Neural cell (in vitro differentiated cells): ENCODE data around the gene MAEA. TPM values are rescaled to one million over a fixed set of nuclear protein-coding genes. Genes with fewer than 3 reads are reported as not detected.

ENCODE experiments used
- H2AFZ ChIP-seq: fragments of 200-600, 300-800 bp; sonication (generic), shearing (Covaris generic); 2 replicates; pipeline ENCODE4 v1.6.0; 2014; ENCODE audit warnings: low read depth, mild to moderate bottlenecking, antibody characterized with exemption, low read length, moderate library complexity
- H3F3A ChIP-seq: fragments of 200-600 bp; shearing (Covaris generic); 2 replicates; pipeline ENCODE4 v1.6.1; 2016; ENCODE audit warnings: mild to moderate bottlenecking, moderate library complexity, mixed read lengths, antibody characterized with exemption, low read length; ENCODE audit not compliant: insufficient read depth, poor library complexity, severe bottlenecking
- H3K27ac ChIP-seq: fragments of 200-600, 300-800 bp; sonication (generic), shearing (Covaris generic); 2 replicates; pipeline ENCODE4 v1.5.1; 2014; ENCODE audit warnings: mild to moderate bottlenecking, low read length, moderate library complexity
- H3K27me3 ChIP-seq: fragments of 300-800, 200-600 bp; sonication (generic), shearing (Covaris generic); 2 replicates; pipeline ENCODE4 v1.6.0; 2014; ENCODE audit warnings: mild to moderate bottlenecking, low read depth, low read length, moderate library complexity; ENCODE audit not compliant: insufficient read depth
- H3K36me3 ChIP-seq: fragments of 300-800, 200-600 bp; sonication (generic), shearing (Covaris generic); 2 replicates; pipeline ENCODE4 v1.5.1; 2014; ENCODE audit warnings: mild to moderate bottlenecking, antibody characterized with exemption, low read length, moderate library complexity; ENCODE audit not compliant: insufficient read depth
- H3K4me2 ChIP-seq: fragments of 300-800, 200-600 bp; sonication (generic), shearing (Covaris generic); 2 replicates; pipeline ENCODE4 v1.6.0; 2014; ENCODE audit warnings: mild to moderate bottlenecking, low read length
- H3K4me3 ChIP-seq: fragments of 300-800, 200-600 bp; sonication (generic), shearing (Covaris generic); 2 replicates; pipeline ENCODE4 v1.5.1; 2014; ENCODE audit warnings: mild to moderate bottlenecking, low read length, moderate library complexity
- H3K79me2 ChIP-seq: fragments of 200-600 bp; shearing (Covaris generic); replicated peaks from 2 replicates; pipeline ENCODE4 v1.6.0; 2014; ENCODE audit warnings: mild to moderate bottlenecking, low read length, moderate library complexity; ENCODE audit not compliant: insufficient read depth
- H3K9ac ChIP-seq: fragments of 300-800, 200-600 bp; sonication (generic), shearing (Covaris generic); 2 replicates; pipeline ENCODE4 v1.6.1; 2016; ENCODE audit warnings: mild to moderate bottlenecking, low read length, mixed read lengths
- H3K9me2 ChIP-seq: fragments of 200-600 bp; shearing (Covaris generic); 2 replicates; pipeline ENCODE4 v1.6.1; 2016; ENCODE audit warnings: mild to moderate bottlenecking, low read length, mixed read lengths; ENCODE audit not compliant: insufficient read depth
- H3K9me3 ChIP-seq: fragments of 200-600, 300-800 bp; sonication (generic), shearing (Covaris generic); 2 replicates; pipeline ENCODE4 v1.6.1; 2016; ENCODE audit warnings: mild to moderate bottlenecking, mixed run types, low read length, moderate library complexity, mixed read lengths
- H4K20me1 ChIP-seq: fragments of 200-600 bp; shearing (Covaris generic); 2 replicates; pipeline ENCODE4 v1.6.1; 2016; ENCODE audit warnings: mild to moderate bottlenecking, mixed run types; ENCODE audit not compliant: insufficient read depth
- EP300 ChIP-seq: fragments of 450-650 bp; conservative IDR thresholded peaks from 2 replicates; pipeline ENCODE4 v1.6.1; 2014; ENCODE audit warnings: antibody characterized with exemption, mild to moderate bottlenecking, moderate library complexity; ENCODE audit not compliant: poor library complexity, severe bottlenecking
- EZH2 ChIP-seq: fragments of 200-600, 300-800 bp; shearing (Covaris generic), sonication (generic); IDR thresholded peaks from 2 replicates; pipeline ENCODE4 v1.6.1; 2014; ENCODE audit warnings: antibody characterized with exemption, low read length, borderline replicate concordance, mild to moderate bottlenecking; ENCODE audit not compliant: insufficient read depth, poor library complexity, severe bottlenecking
- MXI1 ChIP-seq: fragments of 450-650 bp; conservative IDR thresholded peaks from 2 replicates; pipeline ENCODE4 v1.6.1; 2014; ENCODE audit warnings: antibody characterized with exemption, mild to moderate bottlenecking; ENCODE audit not compliant: poor library complexity, severe bottlenecking
- POLR2AphosphoS5 ChIP-seq: IDR thresholded peaks from 2 replicates; pipeline ENCODE4 v1.6.1; 2012
- RAD21 ChIP-seq: fragments of 450-650 bp; conservative IDR thresholded peaks from 2 replicates; pipeline ENCODE4 v1.6.1; 2014; ENCODE audit warnings: antibody characterized with exemption, mild to moderate bottlenecking, moderate library complexity
- SMC3 ChIP-seq: fragments of 450-650 bp; conservative IDR thresholded peaks from 2 replicates; pipeline ENCODE4 v1.6.1; 2014; ENCODE audit warnings: antibody characterized with exemption, mild to moderate bottlenecking, moderate library complexity; ENCODE audit not compliant: poor library complexity
- TAF1 ChIP-seq: IDR thresholded peaks from 2 replicates; pipeline ENCODE4 v1.6.1; 2012; ENCODE audit warnings: low read depth
- polyA plus RNA-seq: library from polyadenylated mRNA; depleted of rRNA; stranded (reverse); fragments of >200 nt; gene quantifications from 2 replicates; pipeline ENCODE4 v1.2.3, GENCODE V29; 2014
- TF ChIP-seq, protein P1 (sequence below): fragments of 450-650 bp; IDR thresholded peaks from 2 replicates; pipeline ENCODE4 v1.5.1; 2014; ENCODE audit warnings: antibody characterized with exemption, mild to moderate bottlenecking, moderate library complexity; ENCODE audit not compliant: poor library complexity, severe bottlenecking
- TF ChIP-seq, protein P2 (sequence below): IDR thresholded peaks from 2 replicates; pipeline ENCODE4 v1.6.1; 2012; ENCODE audit warnings: borderline replicate concordance

Gene MAEA
- polyA plus RNA-seq, 1 donor from 2014 or later = 106 TPM

DNA sequence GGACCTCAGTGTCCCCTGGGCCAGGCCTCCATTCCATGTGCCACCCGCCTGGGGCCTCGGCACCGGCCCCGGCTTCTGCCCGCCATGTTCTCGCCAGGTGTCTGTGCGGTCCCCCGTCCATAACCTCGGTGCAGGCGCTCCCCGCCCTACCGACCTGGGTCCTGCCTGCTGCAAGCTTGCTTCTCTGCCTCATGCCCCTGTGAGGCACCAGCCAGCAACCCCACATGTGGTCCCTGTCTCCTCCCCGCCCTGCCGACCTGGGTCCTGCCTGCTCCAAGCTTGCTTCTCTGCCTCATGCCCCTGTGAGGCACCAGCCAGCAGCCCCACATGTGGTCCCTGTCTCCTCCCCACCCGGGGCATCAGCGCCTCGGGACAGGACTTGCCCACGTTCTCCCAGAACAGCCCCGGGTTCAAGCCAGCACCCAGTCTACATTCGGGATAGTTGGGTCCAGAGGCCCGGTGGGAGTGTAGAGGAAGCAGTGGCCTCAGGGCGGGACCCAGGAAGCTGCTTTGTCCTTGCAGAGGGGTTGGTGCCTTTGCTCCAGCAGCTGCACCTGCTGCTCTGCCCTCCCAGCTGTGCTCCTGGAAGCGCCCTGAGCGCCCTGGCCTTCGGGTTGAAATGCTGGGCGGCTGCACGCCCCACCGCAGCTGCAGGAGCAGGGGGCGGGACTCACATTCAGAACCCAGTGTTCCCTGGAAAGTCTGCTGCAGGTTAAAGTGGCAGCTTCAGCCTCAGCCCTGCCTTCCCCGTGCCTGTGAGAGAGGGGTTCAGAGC, 37.2 kb downstream of the MAEA start:
- peaks cover 8% of the 10 kb centered on the region for H3K36me3 ChIP-seq
- no peak overlapping the region for H3K4me2 ChIP-seq
- H3K79me2 ChIP-seq = no peaks in the 10 kb centered on the region
- no peaks in the 10 kb centered on the region for H3K9me3 ChIP-seq
- H2AFZ ChIP-seq = no peak overlapping the region
- no peak overlapping the region for H3K27ac ChIP-seq
- H3K9ac ChIP-seq = no peak overlapping the region
- H3K4me3 ChIP-seq = no peak overlapping the region
- no peaks in the 10 kb centered on the region for H3K9me2 ChIP-seq
- H4K20me1 ChIP-seq = no peaks in the 10 kb centered on the region
- TF ChIP-seq, protein P1, sequence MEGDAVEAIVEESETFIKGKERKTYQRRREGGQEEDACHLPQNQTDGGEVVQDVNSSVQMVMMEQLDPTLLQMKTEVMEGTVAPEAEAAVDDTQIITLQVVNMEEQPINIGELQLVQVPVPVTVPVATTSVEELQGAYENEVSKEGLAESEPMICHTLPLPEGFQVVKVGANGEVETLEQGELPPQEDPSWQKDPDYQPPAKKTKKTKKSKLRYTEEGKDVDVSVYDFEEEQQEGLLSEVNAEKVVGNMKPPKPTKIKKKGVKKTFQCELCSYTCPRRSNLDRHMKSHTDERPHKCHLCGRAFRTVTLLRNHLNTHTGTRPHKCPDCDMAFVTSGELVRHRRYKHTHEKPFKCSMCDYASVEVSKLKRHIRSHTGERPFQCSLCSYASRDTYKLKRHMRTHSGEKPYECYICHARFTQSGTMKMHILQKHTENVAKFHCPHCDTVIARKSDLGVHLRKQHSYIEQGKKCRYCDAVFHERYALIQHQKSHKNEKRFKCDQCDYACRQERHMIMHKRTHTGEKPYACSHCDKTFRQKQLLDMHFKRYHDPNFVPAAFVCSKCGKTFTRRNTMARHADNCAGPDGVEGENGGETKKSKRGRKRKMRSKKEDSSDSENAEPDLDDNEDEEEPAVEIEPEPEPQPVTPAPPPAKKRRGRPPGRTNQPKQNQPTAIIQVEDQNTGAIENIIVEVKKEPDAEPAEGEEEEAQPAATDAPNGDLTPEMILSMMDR = no peak
- no peak for TF ChIP-seq POLR2AphosphoS5
- no peak for TF ChIP-seq MXI1
- TF ChIP-seq EZH2 = no peak
- TF ChIP-seq, protein P2, sequence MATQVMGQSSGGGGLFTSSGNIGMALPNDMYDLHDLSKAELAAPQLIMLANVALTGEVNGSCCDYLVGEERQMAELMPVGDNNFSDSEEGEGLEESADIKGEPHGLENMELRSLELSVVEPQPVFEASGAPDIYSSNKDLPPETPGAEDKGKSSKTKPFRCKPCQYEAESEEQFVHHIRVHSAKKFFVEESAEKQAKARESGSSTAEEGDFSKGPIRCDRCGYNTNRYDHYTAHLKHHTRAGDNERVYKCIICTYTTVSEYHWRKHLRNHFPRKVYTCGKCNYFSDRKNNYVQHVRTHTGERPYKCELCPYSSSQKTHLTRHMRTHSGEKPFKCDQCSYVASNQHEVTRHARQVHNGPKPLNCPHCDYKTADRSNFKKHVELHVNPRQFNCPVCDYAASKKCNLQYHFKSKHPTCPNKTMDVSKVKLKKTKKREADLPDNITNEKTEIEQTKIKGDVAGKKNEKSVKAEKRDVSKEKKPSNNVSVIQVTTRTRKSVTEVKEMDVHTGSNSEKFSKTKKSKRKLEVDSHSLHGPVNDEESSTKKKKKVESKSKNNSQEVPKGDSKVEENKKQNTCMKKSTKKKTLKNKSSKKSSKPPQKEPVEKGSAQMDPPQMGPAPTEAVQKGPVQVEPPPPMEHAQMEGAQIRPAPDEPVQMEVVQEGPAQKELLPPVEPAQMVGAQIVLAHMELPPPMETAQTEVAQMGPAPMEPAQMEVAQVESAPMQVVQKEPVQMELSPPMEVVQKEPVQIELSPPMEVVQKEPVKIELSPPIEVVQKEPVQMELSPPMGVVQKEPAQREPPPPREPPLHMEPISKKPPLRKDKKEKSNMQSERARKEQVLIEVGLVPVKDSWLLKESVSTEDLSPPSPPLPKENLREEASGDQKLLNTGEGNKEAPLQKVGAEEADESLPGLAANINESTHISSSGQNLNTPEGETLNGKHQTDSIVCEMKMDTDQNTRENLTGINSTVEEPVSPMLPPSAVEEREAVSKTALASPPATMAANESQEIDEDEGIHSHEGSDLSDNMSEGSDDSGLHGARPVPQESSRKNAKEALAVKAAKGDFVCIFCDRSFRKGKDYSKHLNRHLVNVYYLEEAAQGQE = no peak
- no peak for TF ChIP-seq SMC3
- no peak for TF ChIP-seq EP300
- no peaks in the 10 kb centered on the region for H3K27me3 ChIP-seq
- no peaks in the 10 kb centered on the region for H3F3A ChIP-seq

DNA sequence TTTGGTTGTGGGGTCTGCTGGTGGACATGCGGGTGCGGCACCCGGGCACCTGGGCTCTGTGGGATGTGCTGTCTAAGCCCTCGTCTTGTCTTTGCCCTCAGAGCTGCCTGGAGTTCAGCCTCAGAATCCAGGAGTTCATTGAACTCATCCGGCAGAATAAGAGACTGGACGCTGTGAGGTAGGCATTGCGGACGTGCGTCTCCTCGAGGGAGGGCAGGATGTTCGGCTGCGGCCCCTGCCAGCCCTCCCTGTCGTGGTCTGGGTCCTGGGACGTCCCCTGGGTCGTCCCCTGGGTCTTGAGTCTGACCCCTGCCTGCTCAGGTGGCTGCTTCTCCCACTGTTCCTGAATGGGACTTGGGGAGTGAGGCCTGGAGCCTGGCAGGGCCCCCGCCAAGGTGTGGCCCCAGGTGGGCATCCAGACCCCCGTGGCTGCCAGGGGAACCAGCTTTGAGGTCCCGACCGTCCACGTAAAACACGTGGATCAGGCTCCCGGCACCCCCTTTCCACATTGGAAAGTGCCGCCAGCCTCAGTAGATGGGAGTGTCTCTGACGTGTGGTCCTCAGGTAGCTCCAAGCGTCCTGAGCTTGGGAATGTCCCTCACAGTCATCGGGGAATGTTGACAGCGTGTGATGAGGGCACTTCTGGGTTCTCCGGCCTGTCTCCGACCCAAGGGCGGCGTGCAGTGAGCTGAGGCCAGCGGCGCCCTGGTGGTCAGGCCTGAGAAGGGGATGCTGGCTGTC, 38.0 kb downstream of the MAEA start:
- Histone ChIP-seq H3K27me3 (no peaks in the 10 kb centered on the region), H4K20me1 (no peaks in the 10 kb centered on the region), H3K9me3 (no peaks in the 10 kb centered on the region), H3K9me2 (no peaks in the 10 kb centered on the region), H3K9ac (no peak overlapping the region), H3K79me2 (no peaks in the 10 kb centered on the region), H2AFZ (no peak overlapping the region), H3K36me3 (peaks cover 8% of the 10 kb centered on the region), H3K4me2 (no peak overlapping the region), H3K27ac (no peak overlapping the region), H3K4me3 (no peak overlapping the region), H3F3A (no peaks in the 10 kb centered on the region)
- TF ChIP-seq TAF1 = no peak
- no peak for TF ChIP-seq EP300
- TF ChIP-seq, protein P2 = no peak
- no peak for TF ChIP-seq SMC3
- TF ChIP-seq, protein P1 = no peak
- no peak for TF ChIP-seq EZH2
- no peak for TF ChIP-seq RAD21
- TF ChIP-seq POLR2AphosphoS5 = no peak
- no peak for TF ChIP-seq MXI1
